Right atrium auricular region (tissue), 2 donors: Measurements from ENCODE around the gene CYP2W1. TPM values are rescaled to one million over a fixed set of nuclear protein-coding genes. Genes with fewer than 3 reads are reported as not detected.

ENCODE experiments used
- DNase-seq: peaks from one replicate; pipeline ENCODE4 v3.0.0-alpha.2; 2019; ENCODE audit warnings: low spot score
- H3K27ac ChIP-seq, 2 donors: fragments of 200-600 bp; sonication (generic); 1 replicate in 1 of 2; 2 replicates in 1 of 2; pipeline ENCODE4 v1.5.1; 2016 to 2019
- H3K27me3 ChIP-seq, 2 donors: fragments of 200-600 bp; sonication (generic); one replicate each; pipeline versions ENCODE4 v1.5.1 to v1.6.0; 2017 to 2019
- H3K36me3 ChIP-seq: fragments of 200-600 bp; sonication (generic); one replicate; pipeline ENCODE4 v1.5.1; 2016
- H3K4me1 ChIP-seq, 2 donors: fragments of 200-600 bp; sonication (generic); one replicate each; pipeline versions ENCODE4 v1.5.1 to v1.6.0; 2017 to 2019
- H3K4me3 ChIP-seq, 2 donors: fragments of 200-600 bp; sonication (generic); 1 replicate in 1 of 2; 2 replicates in 1 of 2; pipeline ENCODE4 v1.5.1; 2017 to 2019; ENCODE audit warnings: mild to moderate bottlenecking in 1 of 2, moderate library complexity in 1 of 2
- H3K9me3 ChIP-seq, 2 donors: fragments of 200-600 bp; sonication (generic); one replicate each; pipeline ENCODE4 v1.5.1; 2019
- CTCF ChIP-seq, 2 donors: fragments of 200-600 bp; sonication (generic); IDR thresholded peaks; one replicate each; pipeline ENCODE4 v1.5.1; 2019; ENCODE audit warnings: antibody characterized with exemption in 2 of 2
- total RNA-seq, 2 donors: library from RNA; depleted of rRNA; stranded (reverse); fragments of >200 nt; gene quantifications; one replicate each; pipeline ENCODE4 v1.1.0, GENCODE V29; 2016

The CYP2W1 gene
- total RNA-seq, 2 donors from 2014 or later: not detected

- H3K27ac ChIP-seq: no peak overlapping the region
- H3K4me1 ChIP-seq: peaks cover 0 to 31% of the 10 kb centered on the region in 2 donors
Observed at GRCh38 chr7:961546-962400, 21.2 kb upstream of the CYP2W1 start.

GRCh38 chr7:962401-963081 is 20.4 kb upstream of the CYP2W1 start:
- peak overlapping the region in 1 of 2 donors; percentile 87 for H3K27ac ChIP-seq
- no peaks in the 10 kb centered on the region for H3K27me3 ChIP-seq
- H3K9me3 ChIP-seq: no peaks in the 10 kb centered on the region
- no peak for DNase-seq
- no peak for TF ChIP-seq CTCF (IDR thresholded peaks at IDR 0.05)
- peaks cover 12% of the 10 kb centered on the region for H3K36me3 ChIP-seq
- H3K4me3 ChIP-seq: no peak overlapping the region
- H3K4me1 ChIP-seq: peaks cover 0 to 31% of the 10 kb centered on the region in 2 donors

More at GRCh38 chr7:961546-962400, 21.2 kb upstream of the CYP2W1 start:
- Histone ChIP-seq H3K9me3 (no peaks in the 10 kb centered on the region), H3K27me3 (no peaks in the 10 kb centered on the region), H3K36me3 (peaks cover 4% of the 10 kb centered on the region), H3K4me3 (no peak overlapping the region)
- no peak for DNase-seq
- TF ChIP-seq CTCF (IDR thresholded peaks at IDR 0.05): no peak

- peaks cover 0 to 31% of the 10 kb centered on the region in 2 donors for H3K4me1 ChIP-seq
- peaks cover 21% of the 10 kb centered on the region for H3K36me3 ChIP-seq
- TF ChIP-seq CTCF (IDR thresholded peaks at IDR 0.05): no peak
- no peaks in the 10 kb centered on the region for H3K9me3 ChIP-seq
- H3K4me3 ChIP-seq: no peak overlapping the region
- no peak for DNase-seq
- peak overlapping the region; percentile 71 to 87 for H3K27ac ChIP-seq
- no peaks in the 10 kb centered on the region for H3K27me3 ChIP-seq
Observed at GRCh38 chr7:963236-964078, 19.5 kb upstream of the CYP2W1 start.

- TF ChIP-seq CTCF (IDR thresholded peaks at IDR 0.05): peak in 1 of 2 donors; percentile 26
- Histone ChIP-seq H3K36me3 (peaks cover 32% of the 10 kb centered on the region), H3K4me3 (peak overlapping the region in 1 of 2 donors; percentile 16), H3K27me3 (no peaks in the 10 kb centered on the region), H3K4me1 (peaks cover 0 to 31% of the 10 kb centered on the region in 2 donors), H3K9me3 (no peaks in the 10 kb centered on the region), H3K27ac (peak overlapping the region; percentile 71 to 87)
- DNase-seq: peak; percentile 79
Observed at GRCh38 chr7:964401-965231, 18.4 kb upstream of the CYP2W1 start.
